GM06990 (cell line): ENCODE results near the gene M1AP.

Experiments used
- DNase-seq: peaks from one replicate; pipeline ENCODE4 v3.0.0-alpha.2; 2011; ENCODE audit not compliant: insufficient read length; ENCODE audit errors: extremely low read depth
- H3K27me3 ChIP-seq: replicated peaks from 2 replicates; pipeline ENCODE4 v1.6.0; 2011; ENCODE audit warnings: low read length; ENCODE audit not compliant: control insufficient read depth, insufficient read depth
- H3K36me3 ChIP-seq: 2 replicates; pipeline ENCODE4 v1.5.1; 2011; ENCODE audit warnings: low read length; ENCODE audit not compliant: control insufficient read depth, insufficient read depth
- H3K4me3 ChIP-seq: replicated peaks from 2 replicates; pipeline ENCODE4 v1.5.1; 2011; ENCODE audit warnings: low read depth, mild to moderate bottlenecking, control low read depth, low read length
- CTCF ChIP-seq: IDR thresholded peaks from 2 replicates; pipeline ENCODE4 v1.5.1; 2011; ENCODE audit warnings: low read length, control low read depth, mild to moderate bottlenecking, inconsistent platforms; ENCODE audit not compliant: insufficient read depth, poor library complexity, severe bottlenecking

Gene M1AP

GRCh38 chr2:74583504-74583903 lies 64.6 kb downstream of the M1AP start:
- no peak overlapping the region for H3K4me3 ChIP-seq
- H3K36me3 ChIP-seq: no peaks in the 10 kb centered on the region
- no peak for DNase-seq
- no peak for TF ChIP-seq CTCF
- no peaks in the 10 kb centered on the region for H3K27me3 ChIP-seq

GRCh38 chr2:74582184-74582583 lies 65.9 kb downstream of the M1AP start:
- no peak overlapping the region for H3K4me3 ChIP-seq
- H3K27me3 ChIP-seq: no peaks in the 10 kb centered on the region
- DNase-seq: no peak
- no peak for TF ChIP-seq CTCF
- no peaks in the 10 kb centered on the region for H3K36me3 ChIP-seq

GRCh38 chr2:74581463-74581862 lies 66.7 kb downstream of the M1AP start:
- H3K36me3 ChIP-seq: no peaks in the 10 kb centered on the region
- no peaks in the 10 kb centered on the region for H3K27me3 ChIP-seq
- no peak for DNase-seq
- no peak overlapping the region for H3K4me3 ChIP-seq
- no peak for TF ChIP-seq CTCF

GRCh38 chr2:74578408-74578807 lies 69.7 kb downstream of the M1AP start:
- no peak for DNase-seq
- no peak overlapping the region for H3K4me3 ChIP-seq
- no peaks in the 10 kb centered on the region for H3K36me3 ChIP-seq
- no peak for TF ChIP-seq CTCF
- no peaks in the 10 kb centered on the region for H3K27me3 ChIP-seq

- no peaks in the 10 kb centered on the region for H3K27me3 ChIP-seq
- no peak for TF ChIP-seq CTCF
- no peak for DNase-seq
These were observed 70.7 kb downstream of the M1AP start for GRCh38 chr2:74577448-74577847.

GRCh38 chr2:74576863-74577229 lies 71.3 kb downstream of the M1AP start:
- Histone ChIP-seq H3K36me3 (no peaks in the 10 kb centered on the region), H3K27me3 (no peaks in the 10 kb centered on the region), H3K4me3 (no peak overlapping the region)
- no peak for TF ChIP-seq CTCF
- DNase-seq: no peak

More at GRCh38 chr2:74577448-74577847, 70.7 kb downstream of the M1AP start:
- H3K4me3 ChIP-seq: no peak overlapping the region
- H3K36me3 ChIP-seq: no peaks in the 10 kb centered on the region
